ENCODE results near the gene PDCD6IP.

DNA sequence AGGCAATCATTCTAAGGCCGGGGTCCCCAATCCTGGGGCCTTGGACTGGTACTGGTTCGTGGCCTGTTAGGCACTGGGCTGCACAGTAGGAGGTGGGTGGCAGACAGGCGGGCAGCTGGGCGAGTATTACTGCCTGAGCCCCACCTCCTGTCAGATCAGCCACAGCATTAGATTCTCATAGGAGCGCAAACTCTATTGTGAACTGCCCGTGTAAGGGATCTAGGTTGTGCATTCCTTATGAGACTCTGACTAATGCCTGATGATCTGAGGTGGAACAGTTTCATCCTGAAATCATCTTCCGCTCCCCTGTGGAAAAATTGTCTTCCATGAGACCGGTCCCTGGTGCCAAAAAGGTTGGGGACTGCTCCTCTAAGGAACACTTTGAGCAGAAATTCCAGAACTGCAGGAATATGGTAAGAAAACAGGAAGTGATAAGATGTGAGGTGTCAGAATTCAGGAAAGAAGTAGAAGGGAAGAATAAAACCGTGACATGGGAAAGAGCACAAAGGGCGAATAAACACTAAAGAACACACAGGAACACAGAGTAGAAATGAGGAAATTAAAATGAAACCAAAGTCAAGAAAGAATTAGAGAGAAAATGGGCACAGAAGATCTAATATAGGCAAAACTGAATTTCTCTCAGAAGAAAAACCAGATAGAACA is 57.6 kb downstream of the PDCD6IP start:
- TF ChIP-seq, protein P1, sequence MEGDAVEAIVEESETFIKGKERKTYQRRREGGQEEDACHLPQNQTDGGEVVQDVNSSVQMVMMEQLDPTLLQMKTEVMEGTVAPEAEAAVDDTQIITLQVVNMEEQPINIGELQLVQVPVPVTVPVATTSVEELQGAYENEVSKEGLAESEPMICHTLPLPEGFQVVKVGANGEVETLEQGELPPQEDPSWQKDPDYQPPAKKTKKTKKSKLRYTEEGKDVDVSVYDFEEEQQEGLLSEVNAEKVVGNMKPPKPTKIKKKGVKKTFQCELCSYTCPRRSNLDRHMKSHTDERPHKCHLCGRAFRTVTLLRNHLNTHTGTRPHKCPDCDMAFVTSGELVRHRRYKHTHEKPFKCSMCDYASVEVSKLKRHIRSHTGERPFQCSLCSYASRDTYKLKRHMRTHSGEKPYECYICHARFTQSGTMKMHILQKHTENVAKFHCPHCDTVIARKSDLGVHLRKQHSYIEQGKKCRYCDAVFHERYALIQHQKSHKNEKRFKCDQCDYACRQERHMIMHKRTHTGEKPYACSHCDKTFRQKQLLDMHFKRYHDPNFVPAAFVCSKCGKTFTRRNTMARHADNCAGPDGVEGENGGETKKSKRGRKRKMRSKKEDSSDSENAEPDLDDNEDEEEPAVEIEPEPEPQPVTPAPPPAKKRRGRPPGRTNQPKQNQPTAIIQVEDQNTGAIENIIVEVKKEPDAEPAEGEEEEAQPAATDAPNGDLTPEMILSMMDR (IDR thresholded peaks at IDR 0.05) = no peak
- TF ChIP-seq POLR2A (IDR thresholded peaks at IDR 0.05) = no peak
